Measurements from ENCODE around the gene GSE1.

The GSE1 gene

DNA sequence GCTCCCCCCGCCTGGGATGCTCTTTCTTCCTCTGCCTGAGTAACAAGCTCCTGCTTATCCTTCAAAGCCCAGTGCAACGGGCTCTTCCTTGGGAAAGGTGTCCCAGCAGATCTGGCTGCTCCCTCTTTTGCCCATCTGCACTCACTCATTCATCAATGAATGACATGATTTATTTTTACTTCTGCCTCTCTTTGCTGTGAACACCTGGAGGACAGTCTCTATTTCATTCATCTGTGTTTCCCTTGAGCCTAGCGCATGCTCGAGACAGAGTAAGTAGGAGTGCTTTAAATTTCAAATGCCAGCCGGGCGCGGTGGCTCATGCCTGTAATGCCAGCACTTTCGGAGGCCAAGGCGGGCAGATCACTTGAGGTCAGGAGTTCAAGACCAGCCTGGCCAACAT is 97.6 kb downstream of the GSE1 start:
- no peak for DNase-seq

DNA sequence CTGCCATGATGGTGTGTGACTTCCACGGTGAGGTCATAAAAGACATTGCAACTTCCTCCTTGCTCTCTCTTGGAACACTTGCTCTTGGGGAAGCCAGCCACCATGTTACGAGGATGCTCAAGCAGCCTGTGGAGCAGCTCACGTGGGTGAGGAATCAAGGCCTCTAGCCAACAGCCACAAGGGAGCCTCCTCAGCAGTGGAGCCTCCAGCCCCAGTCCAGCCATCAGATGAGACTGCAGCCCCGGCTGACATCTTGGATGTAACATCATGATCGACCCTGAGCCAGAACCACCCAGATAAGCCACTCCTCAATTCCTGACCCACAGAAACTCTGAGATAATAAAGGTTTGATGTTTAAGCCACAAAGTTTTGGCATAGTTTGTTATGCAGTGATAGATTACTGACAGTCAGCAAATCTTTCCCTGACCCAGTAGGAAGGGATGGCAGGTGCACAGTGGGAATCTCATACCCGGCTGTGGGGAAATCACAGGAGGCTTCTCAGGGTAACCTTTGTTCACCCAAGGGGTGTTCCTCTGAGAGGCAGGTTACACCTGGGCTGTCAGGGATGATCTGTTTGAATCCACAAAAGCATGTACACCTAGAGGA is 99.0 kb downstream of the GSE1 start:
- DNase-seq: no peak

GRCh38 chr16:85712801-85713200 is 99.7 kb downstream of the GSE1 start:
- no peak for DNase-seq

GRCh38 chr16:85715169-85716021 is 102.3 kb downstream of the GSE1 start:
- no peak for DNase-seq

DNA sequence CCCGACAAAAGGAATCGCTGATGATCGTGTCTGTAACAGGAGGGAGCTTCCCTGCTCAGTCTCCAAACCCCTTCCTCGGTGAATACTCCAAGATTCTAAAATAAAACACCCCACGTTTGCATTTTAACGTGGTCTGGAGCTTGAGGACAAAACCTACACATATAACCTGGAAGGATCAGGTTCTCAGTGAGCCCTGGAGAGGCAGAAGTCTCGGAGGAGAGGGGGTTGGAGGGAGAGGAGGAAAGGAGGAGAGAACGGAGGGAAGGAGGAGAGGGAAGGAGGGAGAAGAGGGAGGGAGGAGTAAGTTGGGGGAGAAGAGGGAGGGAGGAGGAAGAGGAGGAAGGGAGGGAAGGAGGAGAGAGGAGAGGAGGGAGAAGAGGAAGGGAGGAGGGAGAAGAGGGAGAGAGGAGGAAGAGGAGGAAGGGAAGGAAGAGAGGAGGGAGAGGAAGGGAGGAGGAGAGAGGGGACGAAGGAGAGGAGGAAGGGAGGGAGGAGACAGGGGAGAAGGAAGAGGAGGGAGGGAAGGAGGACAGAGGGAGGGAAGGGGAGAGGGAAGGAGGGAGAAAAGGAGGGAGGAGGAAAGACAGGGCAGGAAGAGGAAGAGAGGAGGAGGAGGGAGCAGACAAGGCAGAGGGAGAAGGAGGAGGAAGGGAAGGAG is 103.0 kb downstream of the GSE1 start:
- no peak for DNase-seq

DNA sequence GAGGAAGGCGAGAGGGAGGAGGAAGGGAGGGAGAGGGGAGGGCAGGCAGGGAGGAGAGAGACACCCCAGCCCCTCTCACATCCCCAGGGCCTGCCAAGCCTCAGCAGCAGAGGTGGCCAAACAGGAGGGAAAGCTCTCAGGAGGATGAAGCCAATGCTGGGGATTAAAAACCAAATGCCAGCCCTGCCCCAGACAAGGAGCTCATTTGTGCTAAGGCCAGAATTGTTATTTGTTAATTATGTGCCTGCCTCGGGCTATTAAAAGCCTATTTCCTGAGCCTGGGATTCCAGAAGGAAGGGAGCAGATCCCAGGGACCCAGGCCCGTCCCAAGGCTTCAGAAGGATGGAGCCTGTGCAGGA is 103.5 kb downstream of the GSE1 start:
- no peak for DNase-seq

- peak; percentile 77 for DNase-seq
Measured at GRCh38 chr16:85717393-85718152, 104.5 kb downstream of the GSE1 start.

DNA sequence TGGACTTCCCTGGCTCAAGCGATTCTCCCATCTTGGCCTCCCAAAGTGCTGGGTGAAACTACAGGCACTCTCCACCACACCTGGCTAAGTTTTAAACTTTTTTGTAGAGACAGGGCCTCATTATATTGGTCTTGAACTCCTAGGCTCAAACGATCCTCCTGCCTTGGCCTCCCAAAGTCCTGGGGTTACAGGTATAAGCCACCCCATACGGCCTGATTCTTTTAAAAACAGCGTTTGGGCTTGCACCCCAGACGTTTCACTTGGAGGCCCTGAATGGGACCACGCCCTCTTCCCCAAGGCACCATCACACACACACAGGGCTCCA is 105.0 kb downstream of the GSE1 start:
- no peak for DNase-seq

GRCh38 chr16:85718682-85719081 is 105.6 kb downstream of the GSE1 start:
- DNase-seq: peak; percentile 27

GRCh38 chr16:85719605-85720301 is 106.6 kb downstream of the GSE1 start:
- no peak for DNase-seq

GRCh38 chr16:85720302-85720637 is 107.1 kb downstream of the GSE1 start:
- no peak for DNase-seq

DNA sequence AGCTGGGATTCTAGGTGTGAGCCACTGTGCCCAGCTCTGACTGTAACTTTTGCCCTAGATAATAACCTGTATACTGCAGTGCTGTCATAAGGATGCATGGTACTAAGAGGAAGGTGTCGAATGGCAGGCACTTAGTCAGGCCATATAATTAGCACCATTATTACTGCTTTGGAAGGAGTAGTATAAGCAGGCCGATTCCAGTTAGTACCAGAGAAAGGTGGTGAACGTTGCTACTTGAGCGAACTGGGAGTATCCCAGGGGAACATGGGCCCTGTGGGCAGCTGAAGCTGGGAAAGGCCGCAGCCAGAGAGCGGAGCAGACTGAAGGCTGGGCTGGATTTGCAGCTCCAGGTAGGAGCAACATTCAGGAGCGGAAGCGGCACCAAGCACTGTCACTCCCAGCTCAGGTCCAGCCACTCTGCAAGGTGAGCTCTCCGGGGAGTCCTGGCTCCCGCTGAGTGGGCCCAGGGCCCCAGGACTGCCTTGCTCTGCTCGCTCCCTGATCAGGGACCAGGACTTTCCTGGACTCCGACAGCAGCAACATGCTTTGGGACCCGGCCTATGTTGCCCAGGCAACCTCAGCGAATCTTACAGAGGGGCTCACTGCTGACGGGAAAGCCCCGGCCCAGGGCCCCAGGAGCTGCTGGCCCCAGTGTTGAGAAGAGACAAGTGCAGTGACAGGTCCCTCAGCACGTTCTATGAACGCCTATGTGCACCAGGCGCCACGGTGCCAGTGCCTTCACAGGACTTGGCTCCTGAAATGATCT is 109.2 kb downstream of the GSE1 start:
- no peak for DNase-seq

GRCh38 chr16:85724126-85724879 is 111.2 kb downstream of the GSE1 start:
- no peak for DNase-seq

GRCh38 chr16:85724936-85725335 is 111.8 kb downstream of the GSE1 start:
- DNase-seq: no peak

Data from activated CD4-positive, alpha-beta T cell treated with anti-CD3 and anti-CD28 coated beads for 48 hours (primary cell).